Neural cell (in vitro differentiated cells): Measurements from ENCODE around the gene MYL12B. TPM values are rescaled to one million over a fixed set of nuclear protein-coding genes. Genes with fewer than 3 reads are reported as not detected.
A peak's percentile ranks its signal among the peaks of the same experiment; 100 is the strongest.

Source experiments
- H2AFZ ChIP-seq: fragments of 200-600, 300-800 bp; sonication (generic), shearing (Covaris generic); 2 replicates; pipeline ENCODE4 v1.6.0; 2014; ENCODE audit warnings: low read depth, mild to moderate bottlenecking, antibody characterized with exemption, low read length, moderate library complexity
- H3F3A ChIP-seq: fragments of 200-600 bp; shearing (Covaris generic); 2 replicates; pipeline ENCODE4 v1.6.1; 2016; ENCODE audit warnings: mild to moderate bottlenecking, moderate library complexity, mixed read lengths, antibody characterized with exemption, low read length; ENCODE audit not compliant: insufficient read depth, poor library complexity, severe bottlenecking
- H3K27ac ChIP-seq: fragments of 200-600, 300-800 bp; sonication (generic), shearing (Covaris generic); 2 replicates; pipeline ENCODE4 v1.5.1; 2014; ENCODE audit warnings: mild to moderate bottlenecking, low read length, moderate library complexity
- H3K27me3 ChIP-seq: fragments of 300-800, 200-600 bp; sonication (generic), shearing (Covaris generic); 2 replicates; pipeline ENCODE4 v1.6.0; 2014; ENCODE audit warnings: mild to moderate bottlenecking, low read depth, low read length, moderate library complexity; ENCODE audit not compliant: insufficient read depth
- H3K36me3 ChIP-seq: fragments of 300-800, 200-600 bp; sonication (generic), shearing (Covaris generic); 2 replicates; pipeline ENCODE4 v1.5.1; 2014; ENCODE audit warnings: mild to moderate bottlenecking, antibody characterized with exemption, low read length, moderate library complexity; ENCODE audit not compliant: insufficient read depth
- H3K4me2 ChIP-seq: fragments of 300-800, 200-600 bp; sonication (generic), shearing (Covaris generic); 2 replicates; pipeline ENCODE4 v1.6.0; 2014; ENCODE audit warnings: mild to moderate bottlenecking, low read length
- H3K4me3 ChIP-seq: fragments of 300-800, 200-600 bp; sonication (generic), shearing (Covaris generic); 2 replicates; pipeline ENCODE4 v1.5.1; 2014; ENCODE audit warnings: mild to moderate bottlenecking, low read length, moderate library complexity
- H3K79me2 ChIP-seq: fragments of 200-600 bp; shearing (Covaris generic); replicated peaks from 2 replicates; pipeline ENCODE4 v1.6.0; 2014; ENCODE audit warnings: mild to moderate bottlenecking, low read length, moderate library complexity; ENCODE audit not compliant: insufficient read depth
- H3K9ac ChIP-seq: fragments of 300-800, 200-600 bp; sonication (generic), shearing (Covaris generic); 2 replicates; pipeline ENCODE4 v1.6.1; 2016; ENCODE audit warnings: mild to moderate bottlenecking, low read length, mixed read lengths
- H3K9me2 ChIP-seq: fragments of 200-600 bp; shearing (Covaris generic); 2 replicates; pipeline ENCODE4 v1.6.1; 2016; ENCODE audit warnings: mild to moderate bottlenecking, low read length, mixed read lengths; ENCODE audit not compliant: insufficient read depth
- H3K9me3 ChIP-seq: fragments of 200-600, 300-800 bp; sonication (generic), shearing (Covaris generic); 2 replicates; pipeline ENCODE4 v1.6.1; 2016; ENCODE audit warnings: mild to moderate bottlenecking, mixed run types, low read length, moderate library complexity, mixed read lengths
- H4K20me1 ChIP-seq: fragments of 200-600 bp; shearing (Covaris generic); 2 replicates; pipeline ENCODE4 v1.6.1; 2016; ENCODE audit warnings: mild to moderate bottlenecking, mixed run types; ENCODE audit not compliant: insufficient read depth
- EP300 ChIP-seq: fragments of 450-650 bp; conservative IDR thresholded peaks from 2 replicates; pipeline ENCODE4 v1.6.1; 2014; ENCODE audit warnings: antibody characterized with exemption, mild to moderate bottlenecking, moderate library complexity; ENCODE audit not compliant: poor library complexity, severe bottlenecking
- EZH2 ChIP-seq: fragments of 200-600, 300-800 bp; shearing (Covaris generic), sonication (generic); IDR thresholded peaks from 2 replicates; pipeline ENCODE4 v1.6.1; 2014; ENCODE audit warnings: antibody characterized with exemption, low read length, borderline replicate concordance, mild to moderate bottlenecking; ENCODE audit not compliant: insufficient read depth, poor library complexity, severe bottlenecking
- MXI1 ChIP-seq: fragments of 450-650 bp; conservative IDR thresholded peaks from 2 replicates; pipeline ENCODE4 v1.6.1; 2014; ENCODE audit warnings: antibody characterized with exemption, mild to moderate bottlenecking; ENCODE audit not compliant: poor library complexity, severe bottlenecking
- POLR2AphosphoS5 ChIP-seq: IDR thresholded peaks from 2 replicates; pipeline ENCODE4 v1.6.1; 2012
- RAD21 ChIP-seq: fragments of 450-650 bp; conservative IDR thresholded peaks from 2 replicates; pipeline ENCODE4 v1.6.1; 2014; ENCODE audit warnings: antibody characterized with exemption, mild to moderate bottlenecking, moderate library complexity
- SMC3 ChIP-seq: fragments of 450-650 bp; conservative IDR thresholded peaks from 2 replicates; pipeline ENCODE4 v1.6.1; 2014; ENCODE audit warnings: antibody characterized with exemption, mild to moderate bottlenecking, moderate library complexity; ENCODE audit not compliant: poor library complexity
- TAF1 ChIP-seq: IDR thresholded peaks from 2 replicates; pipeline ENCODE4 v1.6.1; 2012; ENCODE audit warnings: low read depth
- polyA plus RNA-seq: library from polyadenylated mRNA; depleted of rRNA; stranded (reverse); fragments of >200 nt; gene quantifications from 2 replicates; pipeline ENCODE4 v1.2.3, GENCODE V29; 2014
- TF ChIP-seq, protein P1 (sequence below): fragments of 450-650 bp; IDR thresholded peaks from 2 replicates; pipeline ENCODE4 v1.5.1; 2014; ENCODE audit warnings: antibody characterized with exemption, mild to moderate bottlenecking, moderate library complexity; ENCODE audit not compliant: poor library complexity, severe bottlenecking
- TF ChIP-seq, protein P2 (sequence below): IDR thresholded peaks from 2 replicates; pipeline ENCODE4 v1.6.1; 2012; ENCODE audit warnings: borderline replicate concordance

The MYL12B gene
- polyA plus RNA-seq, 1 donor from 2014 or later, result 384 TPM

DNA sequence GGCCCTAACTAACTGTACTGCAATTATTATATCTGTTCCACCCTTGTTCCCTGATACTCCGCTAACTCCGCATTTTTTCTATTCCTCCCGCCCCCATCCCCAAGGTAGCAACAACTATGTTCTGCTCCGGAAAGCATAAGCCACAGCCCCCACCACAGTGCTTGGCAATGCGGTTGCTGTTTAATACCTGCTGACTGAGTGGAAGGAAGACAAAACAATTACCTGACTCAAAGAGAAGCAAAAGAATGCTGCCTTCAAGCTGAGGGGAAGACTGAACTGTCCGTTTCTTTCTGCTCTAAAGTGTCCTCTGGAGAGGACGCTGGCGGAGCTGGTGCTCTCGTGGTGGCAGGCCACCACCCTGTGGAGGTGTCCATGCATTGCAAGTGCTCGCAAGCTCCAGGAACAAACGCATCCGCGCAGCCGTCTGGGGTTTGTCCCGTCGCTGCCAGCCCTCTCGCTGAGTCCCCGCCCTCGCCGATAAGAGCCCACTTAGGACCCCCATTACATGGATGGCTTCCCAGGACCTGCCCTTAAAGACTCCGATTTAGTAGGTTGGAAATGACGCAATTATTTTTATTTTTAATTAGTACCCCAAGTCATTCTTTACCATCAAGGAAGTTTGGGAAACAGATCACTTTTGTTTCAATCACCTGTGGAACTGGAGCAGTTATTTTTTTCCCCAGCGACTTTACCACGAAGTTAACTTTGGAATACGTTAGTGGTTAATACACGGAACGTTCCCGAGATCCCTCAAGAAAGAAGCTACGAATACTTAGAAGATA, 15.9 kb upstream of the MYL12B start:
- no peaks in the 10 kb centered on the region for H3F3A ChIP-seq
- H3K36me3 ChIP-seq, result no peaks in the 10 kb centered on the region
- no peaks in the 10 kb centered on the region for H3K9me2 ChIP-seq
- H3K79me2 ChIP-seq, result peaks cover 21% of the 10 kb centered on the region
- no peaks in the 10 kb centered on the region for H4K20me1 ChIP-seq
- peak overlapping the region; percentile 39 for H3K4me3 ChIP-seq
- no peak overlapping the region for H3K9ac ChIP-seq
- no peaks in the 10 kb centered on the region for H3K27me3 ChIP-seq
- H3K27ac ChIP-seq, result no peak overlapping the region
- no peaks in the 10 kb centered on the region for H3K9me3 ChIP-seq
- TF ChIP-seq RAD21 (peak; percentile 86), SMC3 (peak; percentile 86), EZH2 (no peak), TAF1 (no peak), MXI1 (no peak), EP300 (no peak), POLR2AphosphoS5 (no peak)
- TF ChIP-seq, protein P1, sequence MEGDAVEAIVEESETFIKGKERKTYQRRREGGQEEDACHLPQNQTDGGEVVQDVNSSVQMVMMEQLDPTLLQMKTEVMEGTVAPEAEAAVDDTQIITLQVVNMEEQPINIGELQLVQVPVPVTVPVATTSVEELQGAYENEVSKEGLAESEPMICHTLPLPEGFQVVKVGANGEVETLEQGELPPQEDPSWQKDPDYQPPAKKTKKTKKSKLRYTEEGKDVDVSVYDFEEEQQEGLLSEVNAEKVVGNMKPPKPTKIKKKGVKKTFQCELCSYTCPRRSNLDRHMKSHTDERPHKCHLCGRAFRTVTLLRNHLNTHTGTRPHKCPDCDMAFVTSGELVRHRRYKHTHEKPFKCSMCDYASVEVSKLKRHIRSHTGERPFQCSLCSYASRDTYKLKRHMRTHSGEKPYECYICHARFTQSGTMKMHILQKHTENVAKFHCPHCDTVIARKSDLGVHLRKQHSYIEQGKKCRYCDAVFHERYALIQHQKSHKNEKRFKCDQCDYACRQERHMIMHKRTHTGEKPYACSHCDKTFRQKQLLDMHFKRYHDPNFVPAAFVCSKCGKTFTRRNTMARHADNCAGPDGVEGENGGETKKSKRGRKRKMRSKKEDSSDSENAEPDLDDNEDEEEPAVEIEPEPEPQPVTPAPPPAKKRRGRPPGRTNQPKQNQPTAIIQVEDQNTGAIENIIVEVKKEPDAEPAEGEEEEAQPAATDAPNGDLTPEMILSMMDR, result peak; percentile 78
- TF ChIP-seq, protein P2, sequence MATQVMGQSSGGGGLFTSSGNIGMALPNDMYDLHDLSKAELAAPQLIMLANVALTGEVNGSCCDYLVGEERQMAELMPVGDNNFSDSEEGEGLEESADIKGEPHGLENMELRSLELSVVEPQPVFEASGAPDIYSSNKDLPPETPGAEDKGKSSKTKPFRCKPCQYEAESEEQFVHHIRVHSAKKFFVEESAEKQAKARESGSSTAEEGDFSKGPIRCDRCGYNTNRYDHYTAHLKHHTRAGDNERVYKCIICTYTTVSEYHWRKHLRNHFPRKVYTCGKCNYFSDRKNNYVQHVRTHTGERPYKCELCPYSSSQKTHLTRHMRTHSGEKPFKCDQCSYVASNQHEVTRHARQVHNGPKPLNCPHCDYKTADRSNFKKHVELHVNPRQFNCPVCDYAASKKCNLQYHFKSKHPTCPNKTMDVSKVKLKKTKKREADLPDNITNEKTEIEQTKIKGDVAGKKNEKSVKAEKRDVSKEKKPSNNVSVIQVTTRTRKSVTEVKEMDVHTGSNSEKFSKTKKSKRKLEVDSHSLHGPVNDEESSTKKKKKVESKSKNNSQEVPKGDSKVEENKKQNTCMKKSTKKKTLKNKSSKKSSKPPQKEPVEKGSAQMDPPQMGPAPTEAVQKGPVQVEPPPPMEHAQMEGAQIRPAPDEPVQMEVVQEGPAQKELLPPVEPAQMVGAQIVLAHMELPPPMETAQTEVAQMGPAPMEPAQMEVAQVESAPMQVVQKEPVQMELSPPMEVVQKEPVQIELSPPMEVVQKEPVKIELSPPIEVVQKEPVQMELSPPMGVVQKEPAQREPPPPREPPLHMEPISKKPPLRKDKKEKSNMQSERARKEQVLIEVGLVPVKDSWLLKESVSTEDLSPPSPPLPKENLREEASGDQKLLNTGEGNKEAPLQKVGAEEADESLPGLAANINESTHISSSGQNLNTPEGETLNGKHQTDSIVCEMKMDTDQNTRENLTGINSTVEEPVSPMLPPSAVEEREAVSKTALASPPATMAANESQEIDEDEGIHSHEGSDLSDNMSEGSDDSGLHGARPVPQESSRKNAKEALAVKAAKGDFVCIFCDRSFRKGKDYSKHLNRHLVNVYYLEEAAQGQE, result no peak
- no peak overlapping the region for H2AFZ ChIP-seq
- H3K4me2 ChIP-seq, result no peak overlapping the region

DNA sequence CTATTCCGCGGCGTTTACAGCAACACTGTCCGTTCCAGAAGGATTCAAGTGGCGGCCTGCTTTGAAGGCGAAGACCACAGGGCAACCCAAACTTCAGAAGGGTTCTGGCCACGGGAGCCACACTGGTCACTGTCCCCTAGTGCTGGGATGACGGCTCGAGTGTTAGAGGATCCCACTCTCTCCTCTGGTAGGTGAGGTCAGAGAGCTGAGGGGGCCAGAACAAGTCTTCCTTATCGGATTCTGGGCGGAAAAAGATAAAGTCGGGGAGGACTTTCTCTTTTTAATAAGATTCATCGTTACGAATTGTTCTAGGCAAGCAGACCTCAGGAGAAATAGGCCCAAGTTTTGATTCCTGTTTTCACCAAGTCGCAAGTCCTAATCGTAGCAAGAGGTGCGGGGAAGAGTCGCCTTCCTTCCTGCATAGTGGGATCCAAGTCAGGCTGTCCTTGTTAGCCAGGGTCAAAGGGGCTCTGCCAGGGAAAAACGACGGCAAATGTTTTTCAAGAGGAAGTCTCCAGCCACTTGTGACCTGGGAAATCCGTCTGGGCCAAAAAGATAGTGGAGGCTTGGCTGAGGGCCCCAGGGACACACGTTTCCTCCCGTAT, 15.2 kb upstream of the MYL12B start:
- Histone ChIP-seq H3F3A (no peaks in the 10 kb centered on the region), H3K4me2 (no peak overlapping the region), H3K79me2 (peaks cover 27% of the 10 kb centered on the region), H3K9ac (peak overlapping the region; percentile 79), H4K20me1 (no peaks in the 10 kb centered on the region), H3K4me3 (peak overlapping the region; percentile 96), H3K36me3 (no peaks in the 10 kb centered on the region), H3K9me3 (no peaks in the 10 kb centered on the region), H3K9me2 (no peaks in the 10 kb centered on the region), H3K27me3 (no peaks in the 10 kb centered on the region), H2AFZ (peak overlapping the region; percentile 85), H3K27ac (peak overlapping the region; percentile 58)
- TF ChIP-seq MXI1, result no peak
- TF ChIP-seq, protein P1, result no peak
- TF ChIP-seq POLR2AphosphoS5, result no peak
- TF ChIP-seq RAD21, result no peak
- TF ChIP-seq, protein P2, result no peak
- TF ChIP-seq TAF1, result no peak
- no peak for TF ChIP-seq SMC3
- no peak for TF ChIP-seq EZH2
- no peak for TF ChIP-seq EP300
